CD4-positive, alpha-beta T cell treated with Interleukin-6 for 4 hours (primary cell): ENCODE data around the gene TRIM60.
"Not testable (repeated sequence)": the region's sequence is repeated elsewhere in the genome, so short reads cannot be mapped to it uniquely, and the experiment has no call there.

Experiments used
- DNase-seq: peaks from one replicate; pipeline ENCODE4 v3.0.0-alpha.2; 2020; ENCODE audit warnings: mixed read lengths

The TRIM60 gene

GRCh38 chr4:165031436-165032211, at the start of gene TRIM60:
Gene TRIM60 (plus strand): TSS chr4:165031999. CDS start chr4:165040073, 8,074 bp downstream.
- DNase-seq = no peak

GRCh38 chr4:164989471-164989870, 42.3 kb upstream of the TRIM60 start:
- DNase-seq = no peak

GRCh38 chr4:164990786-164991185, 41.0 kb upstream of the TRIM60 start:
- DNase-seq = not testable (repeated sequence)

GRCh38 chr4:164996123-164996522, 35.7 kb upstream of the TRIM60 start:
- DNase-seq = not testable (repeated sequence)

- DNase-seq = no peak
Observed at GRCh38 chr4:164997324-164997723, 34.5 kb upstream of the TRIM60 start.

- no peak for DNase-seq
Observed at GRCh38 chr4:164997941-164998340, 33.9 kb upstream of the TRIM60 start.

- not testable (repeated sequence) for DNase-seq
Observed at GRCh38 chr4:164998526-164999080, 33.2 kb upstream of the TRIM60 start.

GRCh38 chr4:165001957-165002356, 29.8 kb upstream of the TRIM60 start:
- not testable (repeated sequence) for DNase-seq

- no peak for DNase-seq
Observed at GRCh38 chr4:165005352-165005925, 26.4 kb upstream of the TRIM60 start.

GRCh38 chr4:165006456-165006855, 25.3 kb upstream of the TRIM60 start:
- no peak for DNase-seq

GRCh38 chr4:165006886-165007285, 24.9 kb upstream of the TRIM60 start:
- no peak for DNase-seq

- DNase-seq = no peak
Observed at GRCh38 chr4:165009493-165010227, 22.1 kb upstream of the TRIM60 start.

- no peak for DNase-seq
Observed at GRCh38 chr4:165010487-165010886, 21.3 kb upstream of the TRIM60 start.

GRCh38 chr4:165010991-165011390, 20.8 kb upstream of the TRIM60 start:
- no peak for DNase-seq

GRCh38 chr4:165011403-165011802, 20.4 kb upstream of the TRIM60 start:
- no peak for DNase-seq

- DNase-seq = no peak
Observed at GRCh38 chr4:165013691-165014090, 18.1 kb upstream of the TRIM60 start.

GRCh38 chr4:165016971-165017370, 14.8 kb upstream of the TRIM60 start:
- no peak for DNase-seq

- DNase-seq = not testable (repeated sequence)
Observed at GRCh38 chr4:165019995-165020394, 11.8 kb upstream of the TRIM60 start.

GRCh38 chr4:165025782-165026181, 6.0 kb upstream of the TRIM60 start:
- DNase-seq = not testable (repeated sequence)

GRCh38 chr4:165027762-165028402, 3.9 kb upstream of the TRIM60 start:
- DNase-seq = no peak

- no peak for DNase-seq
Observed at GRCh38 chr4:165048170-165048569, 16.4 kb downstream of the TRIM60 start.

GRCh38 chr4:165052627-165053026, 20.8 kb downstream of the TRIM60 start:
- DNase-seq = no peak

- DNase-seq = no peak
Observed at GRCh38 chr4:165053645-165054044, 21.8 kb downstream of the TRIM60 start, which contains the start of gene TRIM75. Gene TRIM75 (plus strand): TSS chr4:165053866. CDS start chr4:165059148, 5,282 bp downstream.
